Activated T-cell treated with anti-CD3 and anti-CD28 coated beads for 1 hour (primary cell): ENCODE data around the gene MFNG.

Experiments used
- DNase-seq: peaks from one replicate; pipeline ENCODE4 v3.0.0-alpha.2; 2020; ENCODE audit warnings: low read depth

The MFNG gene

GRCh38 chr22:37421468-37421877 is 64.7 kb downstream of the MFNG start:
- DNase-seq: no peak

- DNase-seq: no peak
These were observed 65.3 kb downstream of the MFNG start for GRCh38 chr22:37420686-37421467.

- no peak for DNase-seq
These were observed 66.1 kb downstream of the MFNG start for GRCh38 chr22:37419969-37420685.

GRCh38 chr22:37419370-37419968 is 66.7 kb downstream of the MFNG start:
- DNase-seq: no peak
